H9 (cell line): ENCODE results near the gene KLHL5. TPM values are rescaled to one million over a fixed set of nuclear protein-coding genes. Genes with fewer than 3 reads are reported as not detected.

Source experiments
- DNase-seq: peaks from one replicate; pipeline ENCODE4 v3.0.0-alpha.2; 2017
- H2AFZ ChIP-seq: one replicate; pipeline ENCODE4 v1.6.1; 2013; ENCODE audit warnings: mild to moderate bottlenecking, low read length, control low read depth, moderate library complexity
- H2AK5ac ChIP-seq: 2 replicates; pipeline ENCODE4 v1.6.1; 2013; ENCODE audit warnings: low read length, control low read depth, mixed read lengths; ENCODE audit not compliant: insufficient read length
- H2BK120ac ChIP-seq: one replicate; pipeline ENCODE4 v1.6.1; 2013; ENCODE audit warnings: low read depth, mild to moderate bottlenecking, low read length, control low read depth, inconsistent platforms; ENCODE audit not compliant: poor library complexity, severe bottlenecking
- H2BK12ac ChIP-seq: 2 replicates; pipeline ENCODE4 v1.6.1; 2013; ENCODE audit warnings: low read length, control low read depth, mixed read lengths, low read depth; ENCODE audit not compliant: insufficient read length
- H2BK15ac ChIP-seq: 2 replicates; pipeline ENCODE4 v1.6.1; 2013; ENCODE audit warnings: low read depth, low read length, control low read depth
- H2BK20ac ChIP-seq: one replicate; pipeline ENCODE4 v1.6.1; 2013; ENCODE audit warnings: low read depth, mild to moderate bottlenecking, low read length, control low read depth, inconsistent platforms; ENCODE audit not compliant: poor library complexity, severe bottlenecking
- H2BK5ac ChIP-seq: 2 replicates; pipeline ENCODE4 v1.6.1; 2013; ENCODE audit warnings: low read length, control low read depth, mixed read lengths; ENCODE audit not compliant: insufficient read length
- H3K14ac ChIP-seq: 2 replicates; pipeline ENCODE4 v1.6.1; 2013; ENCODE audit warnings: low read length, control low read depth; ENCODE audit not compliant: insufficient read depth
- H3K18ac ChIP-seq: 2 replicates; pipeline ENCODE4 v1.6.1; 2013; ENCODE audit warnings: low read depth, mild to moderate bottlenecking, mixed read lengths, low read length, control low read depth; ENCODE audit not compliant: insufficient read length
- H3K23ac ChIP-seq: 2 replicates; pipeline ENCODE4 v1.6.1; 2013; ENCODE audit warnings: low read length, control low read depth, mixed read lengths, low read depth; ENCODE audit not compliant: insufficient read length
- H3K23me2 ChIP-seq: 2 replicates; pipeline ENCODE4 v1.6.1; 2013; ENCODE audit warnings: low read depth, mild to moderate bottlenecking, mixed read lengths, low read length, control low read depth; ENCODE audit not compliant: insufficient read length, poor library complexity, severe bottlenecking
- H3K27ac ChIP-seq: 2 replicates; pipeline ENCODE4 v1.5.1; 2013; ENCODE audit warnings: low read length, control low read depth, mixed read lengths, low read depth; ENCODE audit not compliant: insufficient read length
- H3K27me3 ChIP-seq: 2 replicates; pipeline ENCODE4 v1.6.1; 2013; ENCODE audit warnings: low read length, control low read depth, inconsistent platforms; ENCODE audit not compliant: insufficient read depth
- H3K4ac ChIP-seq: 2 replicates; pipeline ENCODE4 v1.6.1; 2013; ENCODE audit warnings: low read depth, mild to moderate bottlenecking, control low read depth, inconsistent platforms, low read length, moderate library complexity
- H3K4me1 ChIP-seq: 2 replicates; pipeline ENCODE4 v1.6.1; 2013; ENCODE audit warnings: low read length, control low read depth, inconsistent platforms; ENCODE audit not compliant: insufficient read depth
- H3K4me2 ChIP-seq: 2 replicates; pipeline ENCODE4 v1.6.1; 2013; ENCODE audit warnings: low read length, control low read depth, mixed read lengths; ENCODE audit not compliant: insufficient read length, insufficient read depth
- H3K56ac ChIP-seq: 2 replicates; pipeline ENCODE4 v1.6.1; 2013; ENCODE audit warnings: low read depth, mild to moderate bottlenecking, mixed read lengths, low read length, control low read depth; ENCODE audit not compliant: insufficient read length
- H3K79me1 ChIP-seq: 2 replicates; pipeline ENCODE4 v1.6.1; 2013; ENCODE audit warnings: low read depth, mild to moderate bottlenecking, moderate library complexity, low read length, control low read depth, inconsistent platforms; ENCODE audit not compliant: insufficient read depth, poor library complexity, severe bottlenecking
- H3K79me2 ChIP-seq: 2 replicates; pipeline ENCODE4 v1.6.1; 2013; ENCODE audit warnings: low read length, control low read depth, inconsistent platforms; ENCODE audit not compliant: insufficient read depth
- H3K9ac ChIP-seq: 2 replicates; pipeline ENCODE4 v1.6.1; 2013; ENCODE audit warnings: low read length, control low read depth, mixed read lengths; ENCODE audit not compliant: insufficient read length; ENCODE audit errors: extremely low read depth
- H3K9me3 ChIP-seq: one replicate; pipeline ENCODE4 v1.6.1; 2013; ENCODE audit warnings: low read depth, low read length, inconsistent platforms; ENCODE audit not compliant: control insufficient read depth
- H3T11ph ChIP-seq: one replicate; pipeline ENCODE4 v1.6.1; 2013; ENCODE audit warnings: mild to moderate bottlenecking, low read length, control low read depth, inconsistent platforms
- H4K20me1 ChIP-seq: one replicate; pipeline ENCODE4 v1.6.1; 2013; ENCODE audit not compliant: control insufficient read depth, insufficient read length, insufficient read depth
- H4K5ac ChIP-seq: 2 replicates; pipeline ENCODE4 v1.6.1; 2013; ENCODE audit warnings: low read depth, mild to moderate bottlenecking, mixed read lengths, low read length, control low read depth; ENCODE audit not compliant: insufficient read length
- H4K8ac ChIP-seq: replicated peaks from 2 replicates; pipeline ENCODE4 v1.6.1; 2013; ENCODE audit warnings: low read length, control low read depth, mixed read lengths, low read depth; ENCODE audit not compliant: insufficient read length
- H4K91ac ChIP-seq: 2 replicates; pipeline ENCODE4 v1.6.1; 2013; ENCODE audit warnings: low read depth, mild to moderate bottlenecking, moderate library complexity, mixed read lengths, low read length, control low read depth; ENCODE audit not compliant: insufficient read length
- H3K27ac Mint-ChIP-seq, 3 experiments: 2 replicates in 2 of 3; 3 replicates in 1 of 3; pipeline ENCODE4 v1.8.0; 2020 to 2021; ENCODE audit warnings: mixed read lengths in 3 of 3, mild to moderate bottlenecking in 1 of 3, moderate library complexity in 1 of 3
- H3K27me3 Mint-ChIP-seq: 2 replicates; pipeline ENCODE4 v1.8.0; 2021; ENCODE audit warnings: low read depth, mild to moderate bottlenecking, moderate library complexity, mixed read lengths
- H3K36me3 Mint-ChIP-seq, 3 experiments: 2 replicates in 2 of 3; 3 replicates in 1 of 3; pipeline ENCODE4 v1.8.0; 2020 to 2021; ENCODE audit warnings: low read depth in 3 of 3, mixed read lengths in 3 of 3; ENCODE audit not compliant: insufficient read depth in 1 of 3
- H3K4me1 Mint-ChIP-seq, 2 experiments: 2 replicates each; pipeline ENCODE4 v1.8.0; 2020; ENCODE audit warnings: mixed read lengths in 2 of 2
- H3K4me3 Mint-ChIP-seq, 2 experiments: 2 replicates in 1 of 2; 3 replicates in 1 of 2; pipeline ENCODE4 v1.8.0; 2020 to 2021; ENCODE audit warnings: mild to moderate bottlenecking in 2 of 2, mixed read lengths in 2 of 2, moderate library complexity in 1 of 2
- H3K9me3 Mint-ChIP-seq, 2 experiments: 2 replicates in 1 of 2; 3 replicates in 1 of 2; pipeline ENCODE4 v1.8.0; 2020; ENCODE audit warnings: mild to moderate bottlenecking in 2 of 2, mixed read lengths in 2 of 2, moderate library complexity in 1 of 2
- CTCF ChIP-seq: fragments of 200-600 bp; sonication (generic); conservative IDR thresholded peaks from 3 replicates; pipeline ENCODE4 v1.8.0; 2021; ENCODE audit warnings: antibody characterized with exemption, mild to moderate bottlenecking
- WGBS: extraction: QIAGEN DNeasy Blood & Tissue Kit; methylation state at CpG from one replicate; pipeline ENCODE4 v1.1.7; 2013; ENCODE audit warnings: missing lambda C conversion rate, low lambda C conversion rate, mixed read lengths; ENCODE audit not compliant: insufficient read length; ENCODE audit errors: extremely low coverage; 5-methylcytosine and 5-hydroxymethylcytosine counted together
- total RNA-seq: library from RNA; stranded (reverse); gene quantifications from 2 replicates; pipeline ENCODE4 v1.2.1, GENCODE V29; 2021

The KLHL5 gene
- total RNA-seq, 1 experiment from 2014 or later, result 16.8 TPM

GRCh38 chr4:39124885-39125599 lies 63.0 kb downstream of the KLHL5 start:
- Histone ChIP-seq H3K4me1 (no peaks in the 10 kb centered on the region), H3K27me3 (no peaks in the 10 kb centered on the region; the same call in 1 of the 2 replicates), H3K9ac (no peak overlapping the region), H2BK120ac (no peak overlapping the region), H4K20me1 (no peaks in the 10 kb centered on the region), H4K8ac (no peak overlapping the region), H2AK5ac (no peak overlapping the region), H3K56ac (no peak overlapping the region), H3K23me2 (no peaks in the 10 kb centered on the region), H2AFZ (no peak overlapping the region), H3K4me2 (no peak overlapping the region), H3K18ac (no peak overlapping the region), H4K91ac (no peak overlapping the region), H2BK12ac (no peak overlapping the region), H2BK5ac (no peak overlapping the region), H3K23ac (no peak overlapping the region), H2BK20ac (no peak overlapping the region), H4K5ac (no peak overlapping the region), H3K79me1 (no peaks in the 10 kb centered on the region), H3K4ac (no peak overlapping the region), H3K27ac (no peak overlapping the region), H3K79me2 (no peaks in the 10 kb centered on the region), H3K14ac (no peak overlapping the region), H3T11ph (no peak overlapping the region), H2BK15ac (no peak overlapping the region), H3K9me3 (no peaks in the 10 kb centered on the region)
- Mint-ChIP-seq H3K9me3 (peaks cover 8 to 17% of the 10 kb centered on the region in 2 experiments; a peak in 3 of 5 replicates), H3K27me3 (no peaks in the 10 kb centered on the region), H3K4me3 (no peak overlapping the region), H3K27ac (no peak overlapping the region), H3K4me1 (no peaks in the 10 kb centered on the region), H3K36me3 (peaks cover 8 to 17% (median 13%) of the 10 kb centered on the region in 3 experiments; a peak in 4 of 7 replicates)
- TF ChIP-seq CTCF, result no peak
- no peak for DNase-seq
- WGBS, result no CpG with 5 or more reads among the region's 9 CpGs
